GM12878 (cell line): ENCODE results near the gene ADAMTSL3. TPM values are rescaled to one million over a fixed set of nuclear protein-coding genes. Genes with fewer than 3 reads are reported as not detected.

Experiments
- ATF7 ChIP-seq: fragments of 450-650 bp; IDR thresholded peaks from 2 replicates; pipeline ENCODE4 v1.6.1; 2016; ENCODE audit warnings: low read depth, mild to moderate bottlenecking
- CHD4 ChIP-seq: fragments of 200-600 bp; sonication (generic); IDR thresholded peaks from 2 replicates; pipeline ENCODE4 v1.6.1; 2016; ENCODE audit warnings: mild to moderate bottlenecking
- EED ChIP-seq: sonication (generic); IDR thresholded peaks from 2 replicates; pipeline ENCODE4 v1.6.1; 2016; ENCODE audit warnings: antibody characterized with exemption, low read depth
- EGR1 ChIP-seq, 2 experiments: IDR thresholded peaks; 1 replicate in 1 of 2; 2 replicates in 1 of 2; pipeline ENCODE4 v1.6.1; 2011 to 2012; ENCODE audit warnings: low read depth in 2 of 2, low read length in 2 of 2, borderline replicate concordance in 1 of 2, mild to moderate bottlenecking in 1 of 2, moderate library complexity in 1 of 2
- FOXM1 ChIP-seq: IDR thresholded peaks from 2 replicates; pipeline ENCODE4 v1.6.1; 2012; ENCODE audit warnings: low read depth, mild to moderate bottlenecking, inconsistent platforms, low read length, moderate library complexity
- HDGF ChIP-seq: fragments of 450-650 bp; IDR thresholded peaks from 2 replicates; pipeline ENCODE4 v1.6.1; 2016; ENCODE audit warnings: antibody characterized with exemption
- IKZF1 ChIP-seq: fragments of 450-650 bp; conservative IDR thresholded peaks from 2 replicates; pipeline ENCODE4 v1.6.1; 2017; ENCODE audit warnings: antibody characterized with exemption, mild to moderate bottlenecking
- IKZF2 ChIP-seq, 2 experiments: fragments of 450-650 bp; IDR thresholded peaks; 2 replicates each; pipeline ENCODE4 v1.6.1; 2017; ENCODE audit warnings: mild to moderate bottlenecking in 2 of 2, moderate library complexity in 2 of 2
- JUNB ChIP-seq: IDR thresholded peaks from 2 replicates; pipeline ENCODE4 v1.6.1; 2016; ENCODE audit warnings: antibody characterized with exemption, mild to moderate bottlenecking
- MEF2B ChIP-seq: fragments of 450-650 bp; IDR thresholded peaks from 2 replicates; pipeline ENCODE4 v1.6.1; 2018; ENCODE audit warnings: mild to moderate bottlenecking, moderate library complexity; ENCODE audit not compliant: partially characterized antibody, poor library complexity, severe bottlenecking
- MTA2 ChIP-seq: fragments of 450-650 bp; IDR thresholded peaks from 2 replicates; pipeline ENCODE4 v1.6.1; 2016; ENCODE audit warnings: low read depth, mild to moderate bottlenecking, moderate library complexity
- MTA3 ChIP-seq: IDR thresholded peaks from 2 replicates; pipeline ENCODE4 v1.6.1; 2012; ENCODE audit warnings: low read length, inconsistent platforms, borderline replicate concordance
- MYC ChIP-seq: IDR thresholded peaks from 2 replicates; pipeline ENCODE4 v1.6.1; 2011; ENCODE audit warnings: mild to moderate bottlenecking, low read length, moderate library complexity, inconsistent platforms; ENCODE audit not compliant: insufficient read depth, insufficient replicate concordance, insufficient read length, severe bottlenecking
- NFIC ChIP-seq: IDR thresholded peaks from 2 replicates; pipeline ENCODE4 v1.6.1; 2012; ENCODE audit warnings: low read depth, mild to moderate bottlenecking, inconsistent platforms, low read length, moderate library complexity
- NR2C1 ChIP-seq: fragments of 450-650 bp; IDR thresholded peaks from 2 replicates; pipeline ENCODE4 v1.6.1; 2017; ENCODE audit warnings: antibody characterized with exemption, mild to moderate bottlenecking, moderate library complexity
- RFX5 ChIP-seq: IDR thresholded peaks from 2 replicates; pipeline ENCODE4 v1.6.1; 2011; ENCODE audit warnings: low read depth, low read length, improper control_type of control experiment
- RUNX3 ChIP-seq: IDR thresholded peaks from 2 replicates; pipeline ENCODE4 v1.6.1; 2012; ENCODE audit warnings: low read length, inconsistent platforms
- SMAD5 ChIP-seq: IDR thresholded peaks from 2 replicates; pipeline ENCODE4 v1.6.1; 2016; ENCODE audit warnings: antibody characterized with exemption, low read depth
- SPI1 ChIP-seq: IDR thresholded peaks from 2 replicates; pipeline ENCODE4 v1.6.1; 2011; ENCODE audit warnings: low read depth, mild to moderate bottlenecking, low read length, moderate library complexity, borderline replicate concordance; ENCODE audit not compliant: insufficient read depth
- STAT3 ChIP-seq: IDR thresholded peaks from 2 replicates; pipeline ENCODE4 v1.6.1; 2011; ENCODE audit warnings: low read depth, low read length, improper control_type of control experiment
- TCF7 ChIP-seq: IDR thresholded peaks from 2 replicates; pipeline ENCODE4 v1.6.1; 2014; ENCODE audit warnings: antibody characterized with exemption, borderline replicate concordance
- YY1 ChIP-seq: IDR thresholded peaks from 2 replicates; pipeline ENCODE4 v1.6.1; 2011; ENCODE audit warnings: low read depth, mild to moderate bottlenecking, low read length
- ZBED1 ChIP-seq: IDR thresholded peaks from 2 replicates; pipeline ENCODE4 v1.6.1; 2016; ENCODE audit warnings: borderline replicate concordance
- ZNF207 ChIP-seq: fragments of 450-650 bp; IDR thresholded peaks from 2 replicates; pipeline ENCODE4 v1.6.1; 2014; ENCODE audit warnings: antibody characterized with exemption, mild to moderate bottlenecking, borderline replicate concordance
- polyA plus RNA-seq, 11 experiments: library from polyadenylated mRNA; depleted of rRNA in 4 of 11; unstranded in 6 of 11; stranded (reverse) in 5 of 11; fragments of >200 nt; fragmentation: Nextera tagmentation in 4 of 11; fragmentation: Illumina TruSeq in 1 of 11; extraction: Ambion mirVana in 4 of 11; extraction: Trizol in 1 of 11; gene quantifications; 1 replicate in 1 of 11; 2 replicates in 10 of 11; pipeline versions ENCODE4 v1.2.1 to v1.2.3, GENCODE V29; 2011 to 2016; ENCODE audit warnings: inconsistent platforms in 2 of 11, missing spikeins in 2 of 11, low read depth in 1 of 11
- total RNA-seq, 4 experiments: library from RNA; depleted of rRNA in 3 of 4; stranded (reverse); fragments of >200 nt in 3 of 4; fragmentation: Illumina TruSeq in 1 of 4; extraction: Trizol in 1 of 4; gene quantifications; 2 replicates each; pipeline versions ENCODE4 v1.2.1 to v1.2.3, GENCODE V29; 2013 to 2021
- TF ChIP-seq, protein P1 (sequence below): fragments of 450-650 bp; IDR thresholded peaks from 2 replicates; pipeline ENCODE4 v1.6.1; 2016; ENCODE audit warnings: mild to moderate bottlenecking
- TF ChIP-seq, protein P2 (sequence below): fragments of 450-650 bp; IDR thresholded peaks from 2 replicates; pipeline ENCODE4 v1.6.1; 2017; ENCODE audit warnings: low read depth, mild to moderate bottlenecking, moderate library complexity
- TF ChIP-seq, protein P3 (sequence below): fragments of 450-650 bp; IDR thresholded peaks from 2 replicates; pipeline ENCODE4 v1.6.1; 2016; ENCODE audit warnings: mild to moderate bottlenecking
- TF ChIP-seq, protein P4 (sequence below): fragments of 450-650 bp; IDR thresholded peaks from 2 replicates; pipeline ENCODE4 v1.6.1; 2017; ENCODE audit warnings: mild to moderate bottlenecking

ADAMTSL3 gene
- total and polyA plus RNA-seq, 10 of the 15 experiments (the other 5 are each of a cell fraction or from before 2014, with no cell fraction given) = 0.01 to 0.28 (median 0.13) TPM

DNA sequence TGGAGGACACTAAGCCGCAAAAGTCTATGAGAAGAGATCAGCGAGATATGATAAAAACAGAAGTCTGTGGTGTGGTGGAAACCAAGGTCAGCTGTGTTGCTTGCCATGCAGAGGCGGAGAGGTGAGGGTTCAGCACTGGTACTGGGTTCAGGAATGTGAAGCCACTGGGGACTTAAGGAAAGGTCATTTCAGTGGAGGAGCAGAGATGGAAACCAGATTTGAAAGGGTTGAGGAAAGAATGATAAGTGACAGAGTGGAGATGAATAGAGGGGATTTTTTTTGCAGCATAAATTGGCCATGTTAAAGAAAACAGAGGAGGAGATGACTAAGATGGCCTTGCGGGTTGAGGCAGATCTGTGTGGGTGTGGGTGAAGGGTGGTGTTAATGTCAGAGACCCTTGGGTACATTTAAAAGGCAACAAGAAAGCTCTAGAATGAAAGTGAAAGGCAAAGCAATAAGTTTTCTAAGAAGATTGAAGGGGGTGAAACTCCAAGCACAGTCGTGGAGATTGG, 265.5 kb downstream of the ADAMTSL3 start (continued):
- TF ChIP-seq, protein P1, sequence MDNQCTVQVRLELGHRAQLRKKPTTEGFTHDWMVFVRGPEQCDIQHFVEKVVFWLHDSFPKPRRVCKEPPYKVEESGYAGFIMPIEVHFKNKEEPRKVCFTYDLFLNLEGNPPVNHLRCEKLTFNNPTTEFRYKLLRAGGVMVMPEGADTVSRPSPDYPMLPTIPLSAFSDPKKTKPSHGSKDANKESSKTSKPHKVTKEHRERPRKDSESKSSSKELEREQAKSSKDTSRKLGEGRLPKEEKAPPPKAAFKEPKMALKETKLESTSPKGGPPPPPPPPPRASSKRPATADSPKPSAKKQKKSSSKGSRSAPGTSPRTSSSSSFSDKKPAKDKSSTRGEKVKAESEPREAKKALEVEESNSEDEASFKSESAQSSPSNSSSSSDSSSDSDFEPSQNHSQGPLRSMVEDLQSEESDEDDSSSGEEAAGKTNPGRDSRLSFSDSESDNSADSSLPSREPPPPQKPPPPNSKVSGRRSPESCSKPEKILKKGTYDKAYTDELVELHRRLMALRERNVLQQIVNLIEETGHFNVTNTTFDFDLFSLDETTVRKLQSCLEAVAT = peak; percentile 75; the same call in 1 of the 2 replicates
- no peak for TF ChIP-seq SMAD5
- TF ChIP-seq TCF7 = no peak
- no peak for TF ChIP-seq CHD4
- TF ChIP-seq, protein P2, sequence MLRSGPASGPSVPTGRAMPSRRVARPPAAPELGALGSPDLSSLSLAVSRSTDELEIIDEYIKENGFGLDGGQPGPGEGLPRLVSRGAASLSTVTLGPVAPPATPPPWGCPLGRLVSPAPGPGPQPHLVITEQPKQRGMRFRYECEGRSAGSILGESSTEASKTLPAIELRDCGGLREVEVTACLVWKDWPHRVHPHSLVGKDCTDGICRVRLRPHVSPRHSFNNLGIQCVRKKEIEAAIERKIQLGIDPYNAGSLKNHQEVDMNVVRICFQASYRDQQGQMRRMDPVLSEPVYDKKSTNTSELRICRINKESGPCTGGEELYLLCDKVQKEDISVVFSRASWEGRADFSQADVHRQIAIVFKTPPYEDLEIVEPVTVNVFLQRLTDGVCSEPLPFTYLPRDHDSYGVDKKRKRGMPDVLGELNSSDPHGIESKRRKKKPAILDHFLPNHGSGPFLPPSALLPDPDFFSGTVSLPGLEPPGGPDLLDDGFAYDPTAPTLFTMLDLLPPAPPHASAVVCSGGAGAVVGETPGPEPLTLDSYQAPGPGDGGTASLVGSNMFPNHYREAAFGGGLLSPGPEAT = peak; percentile 88
- TF ChIP-seq HDGF = peak; percentile 78
- peak; percentile 39; the same call in 1 of the 2 replicates for TF ChIP-seq SPI1
- TF ChIP-seq EGR1 (IDR thresholded peaks at IDR 0.05; ENCODE audit: borderline replicate concordance in 1 of 2, low read depth in 2 of 2, low read length in 2 of 2) = peak in 1 of 2 experiments; percentile 57; a peak in 1 of 3 replicates
- TF ChIP-seq RUNX3 = peak; percentile 89
- peak; percentile 88 for TF ChIP-seq ATF7
- TF ChIP-seq ZNF207 = 0 out of 2 replicates have a peak, but pooled peaks have one; percentile 46
- peak; percentile 55 for TF ChIP-seq NR2C1
- TF ChIP-seq FOXM1 = peak; percentile 58; the same call in 1 of the 2 replicates
- TF ChIP-seq MYC = no peak
- peak; percentile 85 for TF ChIP-seq ZBED1
- peak; percentile 81 for TF ChIP-seq NFIC
- peak; percentile 93 for TF ChIP-seq MTA2
- TF ChIP-seq JUNB = peak; percentile 79
- no peak for TF ChIP-seq STAT3
- peak; percentile 73 for TF ChIP-seq EED
- TF ChIP-seq IKZF2 (IDR thresholded peaks at IDR 0.05) = peak; percentile 88 to 92
- peak; percentile 62; the same call in 1 of the 2 replicates for TF ChIP-seq MTA3
- TF ChIP-seq, protein P3, sequence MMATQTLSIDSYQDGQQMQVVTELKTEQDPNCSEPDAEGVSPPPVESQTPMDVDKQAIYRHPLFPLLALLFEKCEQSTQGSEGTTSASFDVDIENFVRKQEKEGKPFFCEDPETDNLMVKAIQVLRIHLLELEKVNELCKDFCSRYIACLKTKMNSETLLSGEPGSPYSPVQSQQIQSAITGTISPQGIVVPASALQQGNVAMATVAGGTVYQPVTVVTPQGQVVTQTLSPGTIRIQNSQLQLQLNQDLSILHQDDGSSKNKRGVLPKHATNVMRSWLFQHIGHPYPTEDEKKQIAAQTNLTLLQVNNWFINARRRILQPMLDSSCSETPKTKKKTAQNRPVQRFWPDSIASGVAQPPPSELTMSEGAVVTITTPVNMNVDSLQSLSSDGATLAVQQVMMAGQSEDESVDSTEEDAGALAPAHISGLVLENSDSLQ = peak; percentile 86
- peak; percentile 75 for TF ChIP-seq YY1
- peak; percentile 88 for TF ChIP-seq IKZF1
- TF ChIP-seq MEF2B = peak; percentile 72
- no peak for TF ChIP-seq RFX5
- TF ChIP-seq, protein P4, sequence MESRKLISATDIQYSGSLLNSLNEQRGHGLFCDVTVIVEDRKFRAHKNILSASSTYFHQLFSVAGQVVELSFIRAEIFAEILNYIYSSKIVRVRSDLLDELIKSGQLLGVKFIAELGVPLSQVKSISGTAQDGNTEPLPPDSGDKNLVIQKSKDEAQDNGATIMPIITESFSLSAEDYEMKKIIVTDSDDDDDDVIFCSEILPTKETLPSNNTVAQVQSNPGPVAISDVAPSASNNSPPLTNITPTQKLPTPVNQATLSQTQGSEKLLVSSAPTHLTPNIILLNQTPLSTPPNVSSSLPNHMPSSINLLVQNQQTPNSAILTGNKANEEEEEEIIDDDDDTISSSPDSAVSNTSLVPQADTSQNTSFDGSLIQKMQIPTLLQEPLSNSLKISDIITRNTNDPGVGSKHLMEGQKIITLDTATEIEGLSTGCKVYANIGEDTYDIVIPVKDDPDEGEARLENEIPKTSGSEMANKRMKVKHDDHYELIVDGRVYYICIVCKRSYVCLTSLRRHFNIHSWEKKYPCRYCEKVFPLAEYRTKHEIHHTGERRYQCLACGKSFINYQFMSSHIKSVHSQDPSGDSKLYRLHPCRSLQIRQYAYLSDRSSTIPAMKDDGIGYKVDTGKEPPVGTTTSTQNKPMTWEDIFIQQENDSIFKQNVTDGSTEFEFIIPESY = no peak
